HFFc6 (cell line): ENCODE results near the gene SLC22A24. TPM values are rescaled to one million over a fixed set of nuclear protein-coding genes. Genes with fewer than 3 reads are reported as not detected.

Experiments
- DNase-seq: peaks from one replicate; pipeline ENCODE4 v3.0.0-alpha.2; 2018
- H3K27ac Mint-ChIP-seq: 2 replicates; pipeline ENCODE4 v1.8.0; 2020; ENCODE audit warnings: mild to moderate bottlenecking, mixed read lengths
- H3K27me3 Mint-ChIP-seq: 2 replicates; pipeline ENCODE4 v1.8.0; 2021; ENCODE audit warnings: mild to moderate bottlenecking, moderate library complexity, mixed read lengths; ENCODE audit not compliant: insufficient read depth
- H3K36me3 Mint-ChIP-seq: 2 replicates; pipeline ENCODE4 v1.8.0; 2021; ENCODE audit warnings: low read depth, mixed read lengths
- H3K4me1 Mint-ChIP-seq: 2 replicates; pipeline ENCODE4 v1.8.0; 2020; ENCODE audit warnings: low read depth, mixed read lengths
- H3K4me3 Mint-ChIP-seq: 2 replicates; pipeline ENCODE4 v1.8.0; 2020; ENCODE audit warnings: mild to moderate bottlenecking, moderate library complexity, mixed read lengths
- H3K9me3 Mint-ChIP-seq: 2 replicates; pipeline ENCODE4 v1.8.0; 2020; ENCODE audit warnings: mild to moderate bottlenecking, mixed read lengths
- CTCF ChIP-seq: fragments of 200-600 bp; sonication (generic); IDR thresholded peaks from 2 replicates; pipeline ENCODE4 v1.5.0; 2021; ENCODE audit warnings: antibody characterized with exemption, mild to moderate bottlenecking
- long read RNA-seq: library from polyadenylated mRNA; unstranded; transcript quantifications from one replicate; pipeline ENCODE4 v2.0.0, GENCODE V29; 2019
- total RNA-seq, 6 experiments: library from RNA; stranded (reverse); fragmentation: NEBNext Ultra II Directional; extraction: Animal tissue kit (Norgen Biotek cat#: 25700); gene quantifications; 2 replicates in 1 of 6; 3 replicates in 5 of 6; pipeline ENCODE4 v1.2.3, GENCODE V29; 2021

The SLC22A24 gene
- total RNA-seq, result not detected
- long read RNA-seq, result 0 reads

GRCh38 chr11:63144121-63144520 is at the start of gene SLC22A24:
SLC22A24 (minus strand) TSS chr11:63144221; CDS start chr11:63143779, 442 bp downstream.
- H3K4me3 Mint-ChIP-seq, result no peak within 1 kb of the TSS
- no peak for TF ChIP-seq CTCF
- no peaks in the 10 kb centered on the region for H3K4me1 Mint-ChIP-seq
- H3K9me3 Mint-ChIP-seq, result no peaks in the 10 kb centered on the region
- no peak within 1 kb of the TSS for H3K27ac Mint-ChIP-seq
- no peaks in the 10 kb centered on the region; the same call in 1 of the 2 replicates for H3K27me3 Mint-ChIP-seq
- no peak for DNase-seq
- H3K36me3 Mint-ChIP-seq, result no peaks in the 10 kb centered on the region

GRCh38 chr11:63180536-63180935 is 36.5 kb upstream of the SLC22A24 start:
- Mint-ChIP-seq H3K9me3 (no peaks in the 10 kb centered on the region), H3K4me3 (no peak overlapping the region), H3K27me3 (no peaks in the 10 kb centered on the region), H3K36me3 (no peaks in the 10 kb centered on the region), H3K4me1 (no peaks in the 10 kb centered on the region), H3K27ac (no peak overlapping the region)
- no peak for DNase-seq
- TF ChIP-seq CTCF, result no peak

GRCh38 chr11:63179432-63180041 is 35.5 kb upstream of the SLC22A24 start:
- Mint-ChIP-seq H3K9me3 (no peaks in the 10 kb centered on the region), H3K4me1 (no peaks in the 10 kb centered on the region), H3K36me3 (no peaks in the 10 kb centered on the region), H3K27me3 (no peaks in the 10 kb centered on the region), H3K27ac (no peak overlapping the region), H3K4me3 (no peak overlapping the region)
- no peak for TF ChIP-seq CTCF
- DNase-seq, result no peak

- Mint-ChIP-seq H3K27me3 (no peaks in the 10 kb centered on the region), H3K4me1 (no peaks in the 10 kb centered on the region), H3K27ac (no peak overlapping the region), H3K4me3 (no peak overlapping the region), H3K36me3 (no peaks in the 10 kb centered on the region), H3K9me3 (no peaks in the 10 kb centered on the region)
- TF ChIP-seq CTCF, result no peak
- no peak for DNase-seq
Observed at GRCh38 chr11:63177872-63178271, 33.9 kb upstream of the SLC22A24 start.

GRCh38 chr11:63165706-63166310 is 21.8 kb upstream of the SLC22A24 start:
- Mint-ChIP-seq H3K36me3 (no peaks in the 10 kb centered on the region), H3K4me3 (no peak overlapping the region), H3K9me3 (no peaks in the 10 kb centered on the region), H3K27ac (no peak overlapping the region), H3K4me1 (peaks cover 12% of the 10 kb centered on the region; the same call in 1 of the 2 replicates), H3K27me3 (peaks cover 3% of the 10 kb centered on the region; the same call in 1 of the 2 replicates)
- no peak for DNase-seq
- TF ChIP-seq CTCF, result no peak
